GM18867 (cell line): ENCODE measurements around the gene ANGPTL2.
"Not testable (repeated sequence)": the region's sequence is repeated elsewhere in the genome, so short reads cannot be mapped to it uniquely, and the experiment has no call there.

Source experiments
- ATAC-seq: cut with Tn5 transposase; IDR thresholded peaks from one replicate; pipeline ENCODE4 v1.9.1; 2021; ENCODE audit warnings: mild to moderate bottlenecking, moderate library complexity; ENCODE audit not compliant: unreplicated experiment

The ANGPTL2 gene

GRCh38 chr9:127155314-127155960 lies 33.0 kb upstream of the ANGPTL2 start:
- ATAC-seq, result no peak

GRCh38 chr9:127154390-127155191 lies 32.2 kb upstream of the ANGPTL2 start:
- no peak for ATAC-seq

GRCh38 chr9:127154003-127154389 lies 31.6 kb upstream of the ANGPTL2 start:
- ATAC-seq, result no peak

- no peak for ATAC-seq
Observed at GRCh38 chr9:127153501-127153900, 31.1 kb upstream of the ANGPTL2 start.

GRCh38 chr9:127149463-127150390 lies 27.3 kb upstream of the ANGPTL2 start:
- no peak for ATAC-seq

GRCh38 chr9:127149010-127149409 lies 26.6 kb upstream of the ANGPTL2 start:
- ATAC-seq, result no peak

GRCh38 chr9:127148014-127148413 lies 25.6 kb upstream of the ANGPTL2 start:
- no peak for ATAC-seq

- no peak for ATAC-seq
Observed at GRCh38 chr9:127147251-127147650, 24.8 kb upstream of the ANGPTL2 start.

GRCh38 chr9:127146841-127147240 lies 24.4 kb upstream of the ANGPTL2 start:
- not testable (repeated sequence) for ATAC-seq

- no peak for ATAC-seq
Observed at GRCh38 chr9:127144670-127145445, 22.4 kb upstream of the ANGPTL2 start.

- ATAC-seq, result no peak
Observed at GRCh38 chr9:127143920-127144465, 21.6 kb upstream of the ANGPTL2 start.

GRCh38 chr9:127142931-127143464 lies 20.6 kb upstream of the ANGPTL2 start:
- ATAC-seq, result no peak

GRCh38 chr9:127142291-127142690 lies 19.9 kb upstream of the ANGPTL2 start:
- ATAC-seq, result no peak

GRCh38 chr9:127140842-127141675 lies 18.6 kb upstream of the ANGPTL2 start:
- ATAC-seq, result no peak

GRCh38 chr9:127140181-127140580 lies 17.7 kb upstream of the ANGPTL2 start:
- no peak for ATAC-seq

GRCh38 chr9:127139775-127140174 lies 17.3 kb upstream of the ANGPTL2 start:
- ATAC-seq, result no peak

GRCh38 chr9:127139071-127139731 lies 16.8 kb upstream of the ANGPTL2 start:
- ATAC-seq, result no peak

- no peak for ATAC-seq
Observed at GRCh38 chr9:127138444-127138843, 16.0 kb upstream of the ANGPTL2 start.
